GM23338 (cell line): ENCODE measurements around the gene ZNF775.

Experiments
- CREB1 ChIP-seq: fragments of 250-450 bp; sonication (Bioruptor Pico); IDR thresholded peaks from 2 replicates; pipeline ENCODE4 v1.5.0; 2020; ENCODE audit warnings: low read depth, mild to moderate bottlenecking, moderate library complexity
- EZH2 ChIP-seq: fragments of 200-600 bp; sonication (generic); IDR thresholded peaks from one replicate; pipeline ENCODE4 v1.8.0; 2017; ENCODE audit warnings: antibody characterized with exemption, mild to moderate bottlenecking, low read depth; ENCODE audit not compliant: unreplicated experiment
- EZH2phosphoT487 ChIP-seq: fragments of 200-600 bp; sonication (generic); IDR thresholded peaks from one replicate; pipeline ENCODE4 v1.8.1; 2018; ENCODE audit warnings: antibody characterized with exemption; ENCODE audit not compliant: unreplicated experiment
- JUNB ChIP-seq: IDR thresholded peaks from one replicate; pipeline ENCODE4 v1.6.1; 2016; ENCODE audit warnings: antibody characterized with exemption; ENCODE audit not compliant: unreplicated experiment
- NANOG ChIP-seq: IDR thresholded peaks from 2 replicates; pipeline ENCODE4 v1.6.1; 2016; ENCODE audit warnings: antibody characterized with exemption, borderline replicate concordance
- POLR2AphosphoS5 ChIP-seq: IDR thresholded peaks from 2 replicates; pipeline ENCODE4 v1.6.1; 2016; ENCODE audit warnings: antibody characterized with exemption, low read depth
- ZNF114 ChIP-seq: fragments of 250-450 bp; sonication (Bioruptor Pico); IDR thresholded peaks from 2 replicates; pipeline ENCODE4 v1.5.0; 2020; ENCODE audit warnings: mild to moderate bottlenecking, moderate library complexity
- ZNF331 ChIP-seq: fragments of 250-450 bp; sonication (Bioruptor Pico); IDR thresholded peaks from 2 replicates; pipeline ENCODE4 v1.5.0; 2020; ENCODE audit warnings: low read depth, mild to moderate bottlenecking, moderate library complexity
- TF ChIP-seq, protein P1 (sequence below), 2 experiments: fragments of 200-600 bp in 1 of 2; sonication (generic) in 1 of 2; conservative IDR thresholded peaks; 2 replicates each; pipeline versions ENCODE4 v1.5.1 to v1.6.1; 2016 to 2017; ENCODE audit warnings: antibody characterized with exemption in 2 of 2, low read depth in 2 of 2, mild to moderate bottlenecking in 2 of 2, moderate library complexity in 1 of 2
- TF ChIP-seq, protein P2 (sequence below): IDR thresholded peaks from one replicate; pipeline ENCODE4 v1.6.1; 2018; ENCODE audit warnings: antibody characterized with exemption; ENCODE audit not compliant: unreplicated experiment

DNA sequence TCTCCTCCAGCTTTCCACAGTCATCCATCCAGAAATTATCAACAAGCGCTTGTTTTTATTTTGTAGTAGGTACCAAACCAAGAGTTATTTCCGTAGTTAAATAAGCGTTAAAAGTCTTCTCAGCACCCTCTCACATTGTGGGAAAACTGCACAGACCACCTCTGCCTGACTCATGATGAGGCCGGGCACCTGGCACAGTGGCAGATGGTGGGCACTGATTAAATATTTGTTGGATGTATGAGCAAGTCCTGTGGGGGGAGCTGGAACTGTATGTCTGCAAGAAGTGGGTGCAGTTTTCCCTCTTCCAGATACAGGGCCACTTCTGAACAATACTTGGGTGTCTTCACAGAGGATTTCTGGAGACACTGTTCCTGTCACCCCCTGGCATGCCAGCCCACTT lies 15.8 kb upstream of the ZNF775 start:
- no peak for TF ChIP-seq JUNB
- TF ChIP-seq, protein P1, sequence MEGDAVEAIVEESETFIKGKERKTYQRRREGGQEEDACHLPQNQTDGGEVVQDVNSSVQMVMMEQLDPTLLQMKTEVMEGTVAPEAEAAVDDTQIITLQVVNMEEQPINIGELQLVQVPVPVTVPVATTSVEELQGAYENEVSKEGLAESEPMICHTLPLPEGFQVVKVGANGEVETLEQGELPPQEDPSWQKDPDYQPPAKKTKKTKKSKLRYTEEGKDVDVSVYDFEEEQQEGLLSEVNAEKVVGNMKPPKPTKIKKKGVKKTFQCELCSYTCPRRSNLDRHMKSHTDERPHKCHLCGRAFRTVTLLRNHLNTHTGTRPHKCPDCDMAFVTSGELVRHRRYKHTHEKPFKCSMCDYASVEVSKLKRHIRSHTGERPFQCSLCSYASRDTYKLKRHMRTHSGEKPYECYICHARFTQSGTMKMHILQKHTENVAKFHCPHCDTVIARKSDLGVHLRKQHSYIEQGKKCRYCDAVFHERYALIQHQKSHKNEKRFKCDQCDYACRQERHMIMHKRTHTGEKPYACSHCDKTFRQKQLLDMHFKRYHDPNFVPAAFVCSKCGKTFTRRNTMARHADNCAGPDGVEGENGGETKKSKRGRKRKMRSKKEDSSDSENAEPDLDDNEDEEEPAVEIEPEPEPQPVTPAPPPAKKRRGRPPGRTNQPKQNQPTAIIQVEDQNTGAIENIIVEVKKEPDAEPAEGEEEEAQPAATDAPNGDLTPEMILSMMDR (conservative IDR thresholded peaks at IDR 0.05; ENCODE audit: low read depth in 2 of 2): no peak
- no peak for TF ChIP-seq ZNF331 (CRISPR knock-in tag)
- no peak for TF ChIP-seq CREB1 (CRISPR knock-in tag)
- TF ChIP-seq POLR2AphosphoS5: no peak
- TF ChIP-seq, protein P2, sequence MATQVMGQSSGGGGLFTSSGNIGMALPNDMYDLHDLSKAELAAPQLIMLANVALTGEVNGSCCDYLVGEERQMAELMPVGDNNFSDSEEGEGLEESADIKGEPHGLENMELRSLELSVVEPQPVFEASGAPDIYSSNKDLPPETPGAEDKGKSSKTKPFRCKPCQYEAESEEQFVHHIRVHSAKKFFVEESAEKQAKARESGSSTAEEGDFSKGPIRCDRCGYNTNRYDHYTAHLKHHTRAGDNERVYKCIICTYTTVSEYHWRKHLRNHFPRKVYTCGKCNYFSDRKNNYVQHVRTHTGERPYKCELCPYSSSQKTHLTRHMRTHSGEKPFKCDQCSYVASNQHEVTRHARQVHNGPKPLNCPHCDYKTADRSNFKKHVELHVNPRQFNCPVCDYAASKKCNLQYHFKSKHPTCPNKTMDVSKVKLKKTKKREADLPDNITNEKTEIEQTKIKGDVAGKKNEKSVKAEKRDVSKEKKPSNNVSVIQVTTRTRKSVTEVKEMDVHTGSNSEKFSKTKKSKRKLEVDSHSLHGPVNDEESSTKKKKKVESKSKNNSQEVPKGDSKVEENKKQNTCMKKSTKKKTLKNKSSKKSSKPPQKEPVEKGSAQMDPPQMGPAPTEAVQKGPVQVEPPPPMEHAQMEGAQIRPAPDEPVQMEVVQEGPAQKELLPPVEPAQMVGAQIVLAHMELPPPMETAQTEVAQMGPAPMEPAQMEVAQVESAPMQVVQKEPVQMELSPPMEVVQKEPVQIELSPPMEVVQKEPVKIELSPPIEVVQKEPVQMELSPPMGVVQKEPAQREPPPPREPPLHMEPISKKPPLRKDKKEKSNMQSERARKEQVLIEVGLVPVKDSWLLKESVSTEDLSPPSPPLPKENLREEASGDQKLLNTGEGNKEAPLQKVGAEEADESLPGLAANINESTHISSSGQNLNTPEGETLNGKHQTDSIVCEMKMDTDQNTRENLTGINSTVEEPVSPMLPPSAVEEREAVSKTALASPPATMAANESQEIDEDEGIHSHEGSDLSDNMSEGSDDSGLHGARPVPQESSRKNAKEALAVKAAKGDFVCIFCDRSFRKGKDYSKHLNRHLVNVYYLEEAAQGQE: no peak
- TF ChIP-seq EZH2: no peak
- TF ChIP-seq NANOG: no peak
- no peak for TF ChIP-seq ZNF114
- no peak for TF ChIP-seq EZH2phosphoT487
